ENCODE measurements around the gene GTF2IRD2. TPM values are rescaled to one million over a fixed set of nuclear protein-coding genes. Genes with fewer than 3 reads are reported as not detected.
"Not testable (repeated sequence)": the region's sequence is repeated elsewhere in the genome, so short reads cannot be mapped to it uniquely, and the experiment has no call there.

The GTF2IRD2 gene
- polyA plus RNA-seq (2014; cell fraction: cytosol; rRNA removed), result 7.7 and 10.1 TPM in 2 replicates
- 5.6 and 16.5 TPM in 2 replicates for polyA plus RNA-seq (2014; cell fraction: nucleus; rRNA removed)

GRCh38 chr7:74850833-74851721 lies at the start of gene GTF2IRD2:
TSS of gene GTF2IRD2 (minus strand) at chr7:74851605. CDS start at chr7:74836378, 15,227 bp downstream.
- DNase-seq (ENCODE audit: low spot score), result peak; percentile 15

- peak; percentile 91 for DNase-seq (ENCODE audit: low spot score)
These were observed 39.0 kb upstream of the GTF2IRD2 start for GRCh38 chr7:74890158-74891123.

GRCh38 chr7:74889518-74890129 lies 38.2 kb upstream of the GTF2IRD2 start:
- not testable (repeated sequence) for DNase-seq (ENCODE audit: low spot score)

- not testable (repeated sequence) for DNase-seq (ENCODE audit: low spot score)
These were observed 33.9 kb upstream of the GTF2IRD2 start for GRCh38 chr7:74885295-74885694.

GRCh38 chr7:74882110-74882509 lies 30.7 kb upstream of the GTF2IRD2 start:
- DNase-seq (ENCODE audit: low spot score), result not testable (repeated sequence)

- DNase-seq (ENCODE audit: low spot score), result not testable (repeated sequence)
These were observed 23.5 kb upstream of the GTF2IRD2 start for GRCh38 chr7:74874748-74875512.

- not testable (repeated sequence) for DNase-seq (ENCODE audit: low spot score)
These were observed 22.8 kb upstream of the GTF2IRD2 start for GRCh38 chr7:74874104-74874747.

GRCh38 chr7:74872542-74872941 lies 21.1 kb upstream of the GTF2IRD2 start:
- not testable (repeated sequence) for DNase-seq (ENCODE audit: low spot score)

- not testable (repeated sequence) for DNase-seq (ENCODE audit: low spot score)
These were observed 14.4 kb upstream of the GTF2IRD2 start for GRCh38 chr7:74865777-74866176.

- not testable (repeated sequence) for DNase-seq (ENCODE audit: low spot score)
These were observed 1.6 kb downstream of the GTF2IRD2 start for GRCh38 chr7:74849853-74850252.

GRCh38 chr7:74830411-74830810 lies 21.0 kb downstream of the GTF2IRD2 start:
- DNase-seq (ENCODE audit: low spot score), result not testable (repeated sequence)

GRCh38 chr7:74829959-74830358 lies 21.4 kb downstream of the GTF2IRD2 start:
- DNase-seq (ENCODE audit: low spot score), result not testable (repeated sequence)

GRCh38 chr7:74821259-74821658 lies 30.1 kb downstream of the GTF2IRD2 start:
- DNase-seq (ENCODE audit: low spot score), result not testable (repeated sequence)

GRCh38 chr7:74820146-74820805 lies 31.1 kb downstream of the GTF2IRD2 start:
- DNase-seq (ENCODE audit: low spot score), result not testable (repeated sequence)

- not testable (repeated sequence) for DNase-seq (ENCODE audit: low spot score)
These were observed 35.5 kb downstream of the GTF2IRD2 start for GRCh38 chr7:74815882-74816281.

- DNase-seq (ENCODE audit: low spot score), result not testable (repeated sequence)
These were observed 52.8 kb downstream of the GTF2IRD2 start for GRCh38 chr7:74798644-74799043.

GRCh38 chr7:74797848-74798622 lies 53.4 kb downstream of the GTF2IRD2 start:
- DNase-seq (ENCODE audit: low spot score), result not testable (repeated sequence)

GRCh38 chr7:74789200-74789736 lies 62.1 kb downstream of the GTF2IRD2 start:
- DNase-seq (ENCODE audit: low spot score), result not testable (repeated sequence)
